HuH-7 (cell line): Measurements from ENCODE around the gene RGPD4.

Source experiments
- DNase-seq: peaks from one replicate; pipeline ENCODE4 v3.0.0; 2011; ENCODE audit warnings: low spot score

The RGPD4 gene

GRCh38 chr2:107931412-107931811 lies 104.7 kb downstream of the RGPD4 start:
- DNase-seq, result no peak

- DNase-seq, result no peak
These were observed 105.8 kb downstream of the RGPD4 start for GRCh38 chr2:107932488-107932887.

GRCh38 chr2:107932979-107933378 lies 106.3 kb downstream of the RGPD4 start:
- DNase-seq, result no peak

- DNase-seq, result no peak
These were observed 110.0 kb downstream of the RGPD4 start for GRCh38 chr2:107936433-107937359.
